ENCODE data around the gene CXCL17. TPM values are rescaled to one million over a fixed set of nuclear protein-coding genes. Genes with fewer than 3 reads are reported as not detected.

CXCL17 gene
- total RNA-seq, 1 donor from 2014 or later, result not detected

- no peaks in the 10 kb centered on the region for H3K4me1 Mint-ChIP-seq (ENCODE audit: low read depth, unreplicated experiment)
These were observed 32.6 kb upstream of the CXCL17 start for GRCh38 chr19:42475366-42475765.

GRCh38 chr19:42474743-42475142 lies 32.0 kb upstream of the CXCL17 start:
- Mint-ChIP-seq H3K27ac (ENCODE audit: unreplicated experiment) (no peak overlapping the region), H3K9me3 (ENCODE audit: unreplicated experiment) (peaks cover 2% of the 10 kb centered on the region), H3K4me3 (ENCODE audit: unreplicated experiment) (no peak overlapping the region), H3K27me3 (ENCODE audit: unreplicated experiment) (no peaks in the 10 kb centered on the region), H3K4me1 (ENCODE audit: low read depth, unreplicated experiment) (no peaks in the 10 kb centered on the region), H3K36me3 (ENCODE audit: unreplicated experiment) (no peaks in the 10 kb centered on the region)
- DNase-seq, result no peak
- TF ChIP-seq CTCF (IDR thresholded peaks at IDR 0.05; ENCODE audit: partially characterized antibody, unreplicated experiment), result no peak

More at GRCh38 chr19:42475366-42475765, 32.6 kb upstream of the CXCL17 start:
- Mint-ChIP-seq H3K27ac (ENCODE audit: unreplicated experiment) (no peak overlapping the region), H3K36me3 (ENCODE audit: unreplicated experiment) (no peaks in the 10 kb centered on the region), H3K27me3 (ENCODE audit: unreplicated experiment) (no peaks in the 10 kb centered on the region), H3K9me3 (ENCODE audit: unreplicated experiment) (peaks cover 2% of the 10 kb centered on the region), H3K4me3 (ENCODE audit: unreplicated experiment) (no peak overlapping the region)
- no peak for DNase-seq
- no peak for TF ChIP-seq CTCF (IDR thresholded peaks at IDR 0.05; ENCODE audit: partially characterized antibody, unreplicated experiment)

- peaks cover 2% of the 10 kb centered on the region for H3K9me3 Mint-ChIP-seq (ENCODE audit: unreplicated experiment)
- no peaks in the 10 kb centered on the region for H3K27me3 Mint-ChIP-seq (ENCODE audit: unreplicated experiment)
- H3K36me3 Mint-ChIP-seq (ENCODE audit: unreplicated experiment), result no peaks in the 10 kb centered on the region
- no peak overlapping the region for H3K27ac Mint-ChIP-seq (ENCODE audit: unreplicated experiment)
- H3K4me1 Mint-ChIP-seq (ENCODE audit: low read depth, unreplicated experiment), result no peaks in the 10 kb centered on the region
- DNase-seq, result no peak
- no peak for TF ChIP-seq CTCF (IDR thresholded peaks at IDR 0.05; ENCODE audit: partially characterized antibody, unreplicated experiment)
- no peak overlapping the region for H3K4me3 Mint-ChIP-seq (ENCODE audit: unreplicated experiment)
These were observed 30.9 kb upstream of the CXCL17 start for GRCh38 chr19:42473686-42474085.

- H3K36me3 Mint-ChIP-seq (ENCODE audit: unreplicated experiment), result no peaks in the 10 kb centered on the region
- DNase-seq, result no peak
- TF ChIP-seq CTCF (IDR thresholded peaks at IDR 0.05; ENCODE audit: partially characterized antibody, unreplicated experiment), result no peak
- H3K4me1 Mint-ChIP-seq (ENCODE audit: low read depth, unreplicated experiment), result peaks cover 5% of the 10 kb centered on the region
- peaks cover 2% of the 10 kb centered on the region for H3K9me3 Mint-ChIP-seq (ENCODE audit: unreplicated experiment)
- H3K27ac Mint-ChIP-seq (ENCODE audit: unreplicated experiment), result no peak overlapping the region
- H3K4me3 Mint-ChIP-seq (ENCODE audit: unreplicated experiment), result no peak overlapping the region
- no peaks in the 10 kb centered on the region for H3K27me3 Mint-ChIP-seq (ENCODE audit: unreplicated experiment)
These were observed 29.8 kb upstream of the CXCL17 start for GRCh38 chr19:42472402-42473147.

- DNase-seq, result no peak
These were observed 29.0 kb upstream of the CXCL17 start for GRCh38 chr19:42471554-42472249.

More at GRCh38 chr19:42471554-42472249, 29.0 kb upstream of the CXCL17 start:
- H3K27ac Mint-ChIP-seq (ENCODE audit: unreplicated experiment), result no peak overlapping the region
- H3K27me3 Mint-ChIP-seq (ENCODE audit: unreplicated experiment), result no peaks in the 10 kb centered on the region
- no peaks in the 10 kb centered on the region for H3K36me3 Mint-ChIP-seq (ENCODE audit: unreplicated experiment)
- peaks cover 9% of the 10 kb centered on the region for H3K4me1 Mint-ChIP-seq (ENCODE audit: low read depth, unreplicated experiment)
- H3K4me3 Mint-ChIP-seq (ENCODE audit: unreplicated experiment), result no peak overlapping the region
- H3K9me3 Mint-ChIP-seq (ENCODE audit: unreplicated experiment), result peaks cover 2% of the 10 kb centered on the region
- TF ChIP-seq CTCF (IDR thresholded peaks at IDR 0.05; ENCODE audit: partially characterized antibody, unreplicated experiment), result no peak

Data from glutamatergic neuron (in vitro differentiated cells).